Glutamatergic neuron (in vitro differentiated cells): ENCODE results near the gene THSD7A. TPM values are rescaled to one million over a fixed set of nuclear protein-coding genes. Genes with fewer than 3 reads are reported as not detected.

ENCODE experiments used
- DNase-seq: peaks from one replicate; pipeline ENCODE4 v3.0.0; 2022
- H3K27ac Mint-ChIP-seq: one replicate; pipeline ENCODE4 v1.8.0; 2020; ENCODE audit warnings: mild to moderate bottlenecking, mixed read lengths, inconsistent platforms; ENCODE audit not compliant: unreplicated experiment
- H3K27me3 Mint-ChIP-seq: one replicate; pipeline ENCODE4 v1.8.0; 2020; ENCODE audit warnings: mild to moderate bottlenecking, moderate library complexity, mixed read lengths, inconsistent platforms; ENCODE audit not compliant: unreplicated experiment
- H3K36me3 Mint-ChIP-seq: one replicate; pipeline ENCODE4 v1.8.0; 2020; ENCODE audit warnings: mild to moderate bottlenecking, mixed read lengths, inconsistent platforms; ENCODE audit not compliant: unreplicated experiment
- H3K4me1 Mint-ChIP-seq: one replicate; pipeline ENCODE4 v1.8.0; 2020; ENCODE audit warnings: mild to moderate bottlenecking, low read depth, mixed read lengths, inconsistent platforms; ENCODE audit not compliant: unreplicated experiment
- H3K4me3 Mint-ChIP-seq: one replicate; pipeline ENCODE4 v1.8.0; 2020; ENCODE audit warnings: mild to moderate bottlenecking, mixed read lengths, inconsistent platforms; ENCODE audit not compliant: unreplicated experiment
- H3K9me3 Mint-ChIP-seq: one replicate; pipeline ENCODE4 v1.8.0; 2020; ENCODE audit warnings: mild to moderate bottlenecking, moderate library complexity, mixed read lengths, inconsistent platforms; ENCODE audit not compliant: unreplicated experiment
- total RNA-seq: library from RNA; stranded (reverse); fragmentation: NEBNext Ultra II Directional; extraction: Animal tissue kit (Norgen Biotek cat#: 25700); gene quantifications from one replicate; pipeline ENCODE4 v1.2.1, GENCODE V29; 2021; ENCODE audit not compliant: unreplicated experiment
- TF ChIP-seq, protein P1 (sequence below): fragments of 200-600 bp; sonication (generic); IDR thresholded peaks from one replicate; pipeline ENCODE4 v1.5.0; 2021; ENCODE audit not compliant: partially characterized antibody, unreplicated experiment

Gene THSD7A
- total RNA-seq, 1 donor from 2014 or later: 211 TPM

DNA sequence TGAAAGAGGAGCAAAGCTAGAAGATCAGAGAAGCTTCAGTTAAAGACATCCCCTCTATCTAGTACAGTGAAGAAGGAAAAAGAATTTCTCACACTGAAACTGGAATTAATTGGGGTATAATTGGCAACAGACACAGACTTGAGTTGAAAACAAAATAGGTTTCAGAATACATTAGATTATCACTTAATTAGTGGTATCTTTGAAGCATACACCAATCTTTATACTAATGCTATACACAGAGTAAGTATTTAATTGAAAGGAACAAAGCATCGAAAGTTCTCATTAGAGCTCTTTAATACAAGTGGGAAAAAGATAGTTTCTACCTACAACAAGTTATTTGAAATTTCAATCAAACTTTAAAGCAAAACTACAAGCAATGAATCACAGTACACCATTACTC lies 128.2 kb downstream of the THSD7A start:
- Mint-ChIP-seq H3K9me3 (peaks cover 2% of the 10 kb centered on the region), H3K4me1 (peaks cover 20% of the 10 kb centered on the region), H3K36me3 (no peaks in the 10 kb centered on the region), H3K27ac (no peak overlapping the region), H3K27me3 (no peaks in the 10 kb centered on the region), H3K4me3 (no peak overlapping the region)
- DNase-seq: no peak
- TF ChIP-seq, protein P1, sequence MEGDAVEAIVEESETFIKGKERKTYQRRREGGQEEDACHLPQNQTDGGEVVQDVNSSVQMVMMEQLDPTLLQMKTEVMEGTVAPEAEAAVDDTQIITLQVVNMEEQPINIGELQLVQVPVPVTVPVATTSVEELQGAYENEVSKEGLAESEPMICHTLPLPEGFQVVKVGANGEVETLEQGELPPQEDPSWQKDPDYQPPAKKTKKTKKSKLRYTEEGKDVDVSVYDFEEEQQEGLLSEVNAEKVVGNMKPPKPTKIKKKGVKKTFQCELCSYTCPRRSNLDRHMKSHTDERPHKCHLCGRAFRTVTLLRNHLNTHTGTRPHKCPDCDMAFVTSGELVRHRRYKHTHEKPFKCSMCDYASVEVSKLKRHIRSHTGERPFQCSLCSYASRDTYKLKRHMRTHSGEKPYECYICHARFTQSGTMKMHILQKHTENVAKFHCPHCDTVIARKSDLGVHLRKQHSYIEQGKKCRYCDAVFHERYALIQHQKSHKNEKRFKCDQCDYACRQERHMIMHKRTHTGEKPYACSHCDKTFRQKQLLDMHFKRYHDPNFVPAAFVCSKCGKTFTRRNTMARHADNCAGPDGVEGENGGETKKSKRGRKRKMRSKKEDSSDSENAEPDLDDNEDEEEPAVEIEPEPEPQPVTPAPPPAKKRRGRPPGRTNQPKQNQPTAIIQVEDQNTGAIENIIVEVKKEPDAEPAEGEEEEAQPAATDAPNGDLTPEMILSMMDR: no peak

DNA sequence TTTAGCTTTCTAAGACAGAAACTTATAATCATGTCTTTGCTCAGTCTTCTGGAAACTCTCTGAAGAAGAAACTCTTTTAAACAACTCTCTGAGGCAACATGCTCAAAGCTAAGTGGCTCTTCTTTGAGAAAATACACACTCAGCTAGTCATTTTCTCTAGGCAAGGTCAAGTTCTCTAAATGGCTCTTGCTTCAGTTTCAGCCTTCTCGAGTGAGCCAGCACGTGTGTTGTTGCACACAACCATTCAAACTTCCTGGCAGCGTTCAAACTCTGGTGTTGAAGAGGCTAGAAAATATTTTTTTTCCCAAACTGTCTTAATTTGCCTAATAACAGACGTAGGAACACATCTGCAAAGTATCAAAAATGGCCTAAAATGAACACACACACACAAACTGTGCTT lies 129.1 kb downstream of the THSD7A start:
- TF ChIP-seq, protein P1: no peak
- Mint-ChIP-seq H3K9me3 (peaks cover 2% of the 10 kb centered on the region), H3K4me1 (peaks cover 23% of the 10 kb centered on the region), H3K4me3 (no peak overlapping the region), H3K36me3 (no peaks in the 10 kb centered on the region), H3K27me3 (no peaks in the 10 kb centered on the region), H3K27ac (no peak overlapping the region)
- no peak for DNase-seq

GRCh38 chr7:11701829-11702560 lies 130.0 kb downstream of the THSD7A start:
- peaks cover 15% of the 10 kb centered on the region for H3K4me1 Mint-ChIP-seq
- no peak overlapping the region for H3K27ac Mint-ChIP-seq
- peaks cover 2% of the 10 kb centered on the region for H3K9me3 Mint-ChIP-seq
- no peaks in the 10 kb centered on the region for H3K36me3 Mint-ChIP-seq
- DNase-seq: no peak
- H3K4me3 Mint-ChIP-seq: no peak overlapping the region
- H3K27me3 Mint-ChIP-seq: no peaks in the 10 kb centered on the region
- TF ChIP-seq, protein P1: no peak

DNA sequence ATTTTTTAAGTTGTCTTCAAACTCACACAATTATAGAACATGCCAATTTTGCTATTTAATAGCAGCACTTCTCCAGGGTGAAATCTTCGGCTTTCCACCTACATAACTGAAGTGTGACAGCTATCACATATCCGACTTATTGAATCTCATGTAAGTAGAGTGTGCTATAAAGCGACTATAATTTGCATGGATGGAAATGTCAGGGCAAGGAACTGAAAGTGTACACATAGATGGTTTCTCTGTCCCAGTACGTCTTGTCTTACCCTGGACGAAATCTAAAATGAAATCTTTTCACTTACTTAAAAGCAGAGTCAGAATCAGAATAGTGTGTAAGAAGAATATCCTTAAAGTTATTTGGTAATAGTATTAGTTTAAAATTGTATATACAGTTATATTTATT lies 132.3 kb downstream of the THSD7A start:
- H3K9me3 Mint-ChIP-seq: no peaks in the 10 kb centered on the region
- TF ChIP-seq, protein P1: no peak
- DNase-seq: no peak
- no peak overlapping the region for H3K27ac Mint-ChIP-seq
- H3K4me1 Mint-ChIP-seq: peaks cover 9% of the 10 kb centered on the region
- no peaks in the 10 kb centered on the region for H3K27me3 Mint-ChIP-seq
- no peaks in the 10 kb centered on the region for H3K36me3 Mint-ChIP-seq
- H3K4me3 Mint-ChIP-seq: no peak overlapping the region

GRCh38 chr7:11698384-11698871 lies 133.6 kb downstream of the THSD7A start:
- TF ChIP-seq, protein P1: no peak
- peaks cover 13% of the 10 kb centered on the region for H3K4me1 Mint-ChIP-seq
- no peaks in the 10 kb centered on the region for H3K27me3 Mint-ChIP-seq
- H3K36me3 Mint-ChIP-seq: no peaks in the 10 kb centered on the region
- H3K27ac Mint-ChIP-seq: peak overlapping the region; percentile 24
- no peak overlapping the region for H3K4me3 Mint-ChIP-seq
- no peaks in the 10 kb centered on the region for H3K9me3 Mint-ChIP-seq
- no peak for DNase-seq
